Progenitor cell of endocrine pancreas (in vitro differentiated cells): ENCODE measurements around the gene EML4. TPM values are rescaled to one million over a fixed set of nuclear protein-coding genes. Genes with fewer than 3 reads are reported as not detected.
A peak's percentile ranks its signal among the peaks of the same experiment; 100 is the strongest.
"Not testable (repeated sequence)": the region's sequence is repeated elsewhere in the genome, so short reads cannot be mapped to it uniquely, and the experiment has no call there.

Source experiments
- DNase-seq: peaks from one replicate; pipeline ENCODE4 v3.0.0; 2021; ENCODE audit warnings: low spot score; ENCODE audit not compliant: unreplicated experiment
- H3K27ac Mint-ChIP-seq: 2 replicates; pipeline ENCODE4 v1.8.0; 2021; ENCODE audit warnings: mild to moderate bottlenecking, moderate library complexity, mixed read lengths
- H3K27me3 Mint-ChIP-seq: 2 replicates; pipeline ENCODE4 v1.8.0; 2021; ENCODE audit warnings: mixed read lengths
- H3K36me3 Mint-ChIP-seq: 2 replicates; pipeline ENCODE4 v1.8.0; 2022; ENCODE audit warnings: mixed read lengths; ENCODE audit not compliant: insufficient read depth
- H3K4me1 Mint-ChIP-seq: 2 replicates; pipeline ENCODE4 v1.8.0; 2021; ENCODE audit warnings: low read depth, mixed read lengths
- H3K4me3 Mint-ChIP-seq: 2 replicates; pipeline ENCODE4 v1.8.0; 2021; ENCODE audit warnings: low read depth, mild to moderate bottlenecking, moderate library complexity, mixed read lengths
- H3K9me3 Mint-ChIP-seq: 2 replicates; pipeline ENCODE4 v1.8.0; 2021; ENCODE audit warnings: low read depth, mixed read lengths
- total RNA-seq: library from RNA; stranded (reverse); gene quantifications from 2 replicates; pipeline ENCODE4 v1.2.1, GENCODE V29; 2021
- TF ChIP-seq, protein P1 (sequence below): fragments of 200-600 bp; sonication (generic); IDR thresholded peaks from one replicate; pipeline ENCODE4 v1.5.0; 2021; ENCODE audit warnings: antibody characterized with exemption, mild to moderate bottlenecking; ENCODE audit not compliant: unreplicated experiment

Gene EML4
- total RNA-seq, 1 donor from 2014 or later = 75.7 TPM

DNA sequence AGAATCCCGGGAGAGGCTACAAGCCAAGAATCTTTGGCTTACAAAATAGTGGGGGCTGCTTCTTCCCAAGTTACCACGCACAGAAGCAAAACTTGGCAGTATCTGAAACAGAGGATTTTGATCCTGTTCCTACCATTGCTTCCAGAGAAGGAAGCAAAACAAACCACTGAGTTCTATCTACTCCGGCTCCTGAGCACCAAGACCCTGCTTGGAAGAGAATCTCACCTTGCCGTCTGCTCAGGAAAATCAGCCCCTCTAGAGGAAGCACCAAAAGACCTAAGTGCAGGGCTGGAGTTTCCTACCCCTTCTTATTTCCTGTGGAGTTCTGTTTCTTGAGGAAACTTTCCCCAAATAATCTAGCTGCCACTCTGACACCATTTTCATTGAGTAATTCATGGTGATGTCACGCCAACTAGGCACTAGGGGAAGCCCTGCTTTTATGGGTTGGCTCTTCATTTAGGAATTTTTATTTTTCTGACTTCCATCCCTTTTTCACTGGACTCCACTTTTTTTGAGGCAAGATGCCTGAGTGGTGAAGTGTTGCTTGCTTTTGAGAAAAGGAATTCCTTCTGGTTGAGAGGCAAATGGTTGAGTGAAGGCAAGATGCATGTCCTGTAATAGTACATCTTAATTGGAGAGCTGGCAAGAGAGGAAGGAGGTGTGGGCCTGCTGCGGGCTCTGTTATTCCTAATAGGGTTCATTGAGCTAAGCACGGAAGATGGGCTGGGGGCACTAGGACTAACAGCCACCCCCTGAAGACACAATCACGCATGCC is 36.8 kb upstream of the EML4 start:
- no peak overlapping the region for H3K4me3 Mint-ChIP-seq
- peaks cover 43% of the 10 kb centered on the region for H3K27me3 Mint-ChIP-seq
- peaks cover 31% of the 10 kb centered on the region for H3K4me1 Mint-ChIP-seq
- TF ChIP-seq, protein P1, sequence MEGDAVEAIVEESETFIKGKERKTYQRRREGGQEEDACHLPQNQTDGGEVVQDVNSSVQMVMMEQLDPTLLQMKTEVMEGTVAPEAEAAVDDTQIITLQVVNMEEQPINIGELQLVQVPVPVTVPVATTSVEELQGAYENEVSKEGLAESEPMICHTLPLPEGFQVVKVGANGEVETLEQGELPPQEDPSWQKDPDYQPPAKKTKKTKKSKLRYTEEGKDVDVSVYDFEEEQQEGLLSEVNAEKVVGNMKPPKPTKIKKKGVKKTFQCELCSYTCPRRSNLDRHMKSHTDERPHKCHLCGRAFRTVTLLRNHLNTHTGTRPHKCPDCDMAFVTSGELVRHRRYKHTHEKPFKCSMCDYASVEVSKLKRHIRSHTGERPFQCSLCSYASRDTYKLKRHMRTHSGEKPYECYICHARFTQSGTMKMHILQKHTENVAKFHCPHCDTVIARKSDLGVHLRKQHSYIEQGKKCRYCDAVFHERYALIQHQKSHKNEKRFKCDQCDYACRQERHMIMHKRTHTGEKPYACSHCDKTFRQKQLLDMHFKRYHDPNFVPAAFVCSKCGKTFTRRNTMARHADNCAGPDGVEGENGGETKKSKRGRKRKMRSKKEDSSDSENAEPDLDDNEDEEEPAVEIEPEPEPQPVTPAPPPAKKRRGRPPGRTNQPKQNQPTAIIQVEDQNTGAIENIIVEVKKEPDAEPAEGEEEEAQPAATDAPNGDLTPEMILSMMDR = no peak
- H3K27ac Mint-ChIP-seq = no peak overlapping the region
- H3K36me3 Mint-ChIP-seq = no peaks in the 10 kb centered on the region
- no peak for DNase-seq
- no peaks in the 10 kb centered on the region for H3K9me3 Mint-ChIP-seq

DNA sequence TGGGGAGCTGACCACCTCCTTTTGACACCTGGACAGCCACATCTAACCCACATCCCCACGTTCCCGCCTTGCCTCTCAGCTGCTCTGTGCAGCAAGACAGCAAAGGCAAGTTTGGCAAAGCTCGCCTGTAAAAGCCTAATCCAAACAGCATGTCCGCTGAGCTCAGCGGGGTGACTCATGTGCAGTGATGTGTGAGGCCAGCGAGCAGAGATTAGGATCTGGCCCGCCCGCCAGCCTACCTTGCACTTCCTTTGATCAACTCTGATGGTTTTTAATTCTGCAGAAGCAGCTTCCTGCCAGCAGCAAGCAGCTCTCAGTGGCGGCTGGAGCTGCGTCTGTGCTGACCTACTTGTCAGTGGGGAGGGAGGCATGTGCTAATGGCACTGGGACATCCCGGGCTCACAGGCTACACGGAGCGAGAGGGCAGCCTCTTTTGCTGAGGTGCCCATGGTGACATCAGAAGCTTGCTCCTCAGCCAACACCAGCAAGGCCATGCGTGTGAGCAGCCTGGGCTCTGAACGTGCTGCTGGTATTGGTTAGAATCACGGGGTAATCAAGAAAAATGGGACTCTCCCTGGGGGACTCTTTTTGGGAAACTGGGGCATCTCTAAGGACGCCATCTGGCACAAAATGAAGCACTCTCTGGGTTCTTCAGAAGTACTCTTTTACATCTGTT is 36.0 kb upstream of the EML4 start:
- DNase-seq = peak; percentile 10
- Mint-ChIP-seq H3K27ac (peak overlapping the region; percentile 72), H3K9me3 (no peaks in the 10 kb centered on the region), H3K4me1 (peaks cover 28% of the 10 kb centered on the region), H3K36me3 (no peaks in the 10 kb centered on the region), H3K27me3 (peaks cover 43% of the 10 kb centered on the region), H3K4me3 (no peak overlapping the region)
- TF ChIP-seq, protein P1 = no peak

DNA sequence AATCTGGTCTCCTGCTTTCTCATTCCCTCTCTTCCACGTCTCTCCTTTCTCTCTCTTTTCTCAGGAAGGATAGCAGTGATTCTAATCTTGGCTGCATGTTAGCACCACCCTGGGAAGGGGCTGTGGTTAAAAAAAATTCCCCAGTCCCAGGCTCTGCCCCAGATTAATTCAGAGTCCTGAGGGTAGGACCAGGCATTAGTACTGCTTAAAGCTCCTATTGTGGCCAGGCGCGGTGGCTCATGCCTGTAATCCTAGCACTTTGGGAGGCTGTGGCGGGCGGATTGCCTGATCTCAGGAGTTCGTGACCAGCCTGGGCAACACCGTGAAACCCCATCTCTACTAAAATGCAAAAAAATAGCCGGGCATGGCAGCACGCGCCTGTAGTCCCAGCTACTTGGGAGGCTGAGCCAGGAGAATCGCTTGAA is 35.4 kb upstream of the EML4 start:
- DNase-seq = no peak
- no peaks in the 10 kb centered on the region for H3K36me3 Mint-ChIP-seq
- peak overlapping the region; percentile 5 for H3K27ac Mint-ChIP-seq
- peaks cover 25% of the 10 kb centered on the region for H3K4me1 Mint-ChIP-seq
- TF ChIP-seq, protein P1 = no peak
- H3K4me3 Mint-ChIP-seq = no peak overlapping the region
- peaks cover 38% of the 10 kb centered on the region for H3K27me3 Mint-ChIP-seq
- H3K9me3 Mint-ChIP-seq = no peaks in the 10 kb centered on the region

DNA sequence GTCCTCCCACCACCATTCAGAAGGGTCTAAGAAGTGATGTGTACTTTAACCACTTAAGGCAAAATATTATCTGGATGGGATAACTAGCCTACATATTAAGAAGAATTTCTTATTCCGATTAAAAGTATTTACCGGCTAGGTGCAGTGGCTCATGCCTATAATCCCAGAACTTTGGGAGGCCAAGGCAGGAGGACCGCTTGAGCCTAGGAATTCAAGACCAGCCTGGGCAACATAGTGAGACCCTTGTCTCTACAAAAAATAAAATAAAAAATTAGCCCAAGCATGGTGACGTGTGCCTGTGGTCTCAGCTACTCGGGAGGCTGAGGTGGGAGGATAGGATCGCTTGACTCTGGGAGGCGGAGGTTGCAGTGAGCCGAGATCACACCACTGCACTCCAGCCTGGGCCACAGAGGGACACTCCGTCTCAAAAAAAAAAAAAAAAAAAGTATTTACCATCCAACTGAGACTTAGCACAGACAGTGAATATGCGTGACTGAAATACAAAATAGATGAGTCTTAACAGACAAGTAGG is 34.7 kb upstream of the EML4 start:
- Mint-ChIP-seq H3K4me1 (peaks cover 23% of the 10 kb centered on the region), H3K27me3 (peaks cover 33% of the 10 kb centered on the region)
- H3K9me3 Mint-ChIP-seq, DNase-seq, H3K36me3 Mint-ChIP-seq, H3K27ac Mint-ChIP-seq, H3K4me3 Mint-ChIP-seq: not testable (repeated sequence)

DNA sequence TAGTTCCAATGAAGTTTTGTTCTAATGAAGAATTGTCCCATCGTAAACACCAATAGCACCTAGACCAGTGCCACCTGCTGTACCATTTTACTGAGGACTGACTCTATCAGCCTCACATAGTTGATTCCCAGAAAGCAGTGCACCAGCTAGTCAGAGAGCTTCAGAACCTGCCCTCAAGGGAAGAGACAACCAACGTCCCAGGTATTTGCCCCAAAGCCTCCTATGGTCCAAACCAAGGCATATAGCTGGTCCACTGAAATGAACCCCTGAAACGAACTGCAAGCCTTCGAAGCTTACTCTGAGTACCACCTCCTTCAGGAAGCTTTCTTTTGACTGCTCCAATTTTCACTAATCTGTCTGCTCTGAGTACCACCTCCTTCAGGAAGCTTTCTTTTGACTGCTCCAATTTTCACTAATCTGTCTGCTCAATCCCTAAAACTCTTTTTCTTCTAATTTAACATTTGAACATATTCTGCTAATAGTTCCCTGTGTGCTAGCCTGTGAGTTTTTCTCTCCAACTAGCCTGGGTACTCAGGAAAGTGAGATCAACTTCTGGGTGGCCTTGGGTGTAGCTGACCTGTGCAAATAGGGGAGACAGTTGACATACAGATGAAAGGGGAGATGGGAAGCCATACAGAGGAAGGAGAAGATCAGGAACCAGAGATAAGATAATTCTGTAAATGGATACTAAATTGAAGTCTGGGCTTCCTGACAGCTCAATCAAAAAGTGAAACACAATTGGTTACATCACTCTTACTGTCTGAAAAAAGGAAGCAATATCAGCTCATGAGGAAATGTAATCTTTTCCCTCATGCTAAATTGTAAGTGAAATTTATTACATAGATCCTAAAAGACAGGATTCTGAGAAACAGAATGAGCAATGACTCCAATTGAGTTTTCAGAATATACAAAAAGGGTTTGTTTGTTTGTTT is 33.5 kb upstream of the EML4 start:
- peaks cover 24% of the 10 kb centered on the region for H3K27me3 Mint-ChIP-seq
- no peak overlapping the region for H3K27ac Mint-ChIP-seq
- H3K9me3 Mint-ChIP-seq = no peaks in the 10 kb centered on the region
- H3K4me3 Mint-ChIP-seq = no peak overlapping the region
- H3K36me3 Mint-ChIP-seq = no peaks in the 10 kb centered on the region
- H3K4me1 Mint-ChIP-seq = peaks cover 23% of the 10 kb centered on the region
- TF ChIP-seq, protein P1 = no peak
- DNase-seq = no peak
